Hepatocyte (in vitro differentiated cells): ENCODE results near the gene C20orf144. TPM values are rescaled to one million over a fixed set of nuclear protein-coding genes. Genes with fewer than 3 reads are reported as not detected.

ENCODE experiments used
- DNase-seq: peaks from one replicate; pipeline ENCODE4 v3.0.0-alpha.2; 2016; ENCODE audit warnings: low spot score
- H2AFZ ChIP-seq: fragments of 200-600 bp; sonication (generic); 2 replicates; pipeline ENCODE4 v1.6.0; 2016; ENCODE audit warnings: antibody characterized with exemption, mild to moderate bottlenecking
- H3K27ac ChIP-seq: fragments of 200-600 bp; sonication (generic); 2 replicates; pipeline ENCODE4 v1.5.1; 2016; ENCODE audit warnings: mild to moderate bottlenecking
- H3K27me3 ChIP-seq: fragments of 200-600 bp; sonication (generic); 2 replicates; pipeline ENCODE4 v1.6.1; 2016
- H3K36me3 ChIP-seq: fragments of 200-600 bp; sonication (generic); replicated peaks from 2 replicates; pipeline ENCODE4 v1.5.1; 2016; ENCODE audit warnings: low read depth; ENCODE audit not compliant: insufficient read depth
- H3K4me1 ChIP-seq: fragments of 200-600 bp; sonication (generic); 2 replicates; pipeline ENCODE4 v1.5.1; 2016; ENCODE audit warnings: mild to moderate bottlenecking, moderate library complexity; ENCODE audit not compliant: insufficient read depth
- H3K4me2 ChIP-seq: fragments of 200-600 bp; sonication (generic); 2 replicates; pipeline ENCODE4 v1.6.0; 2016
- H3K4me3 ChIP-seq: fragments of 200-600 bp; sonication (generic); 2 replicates; pipeline ENCODE4 v1.5.1; 2016; ENCODE audit warnings: mild to moderate bottlenecking
- H3K79me2 ChIP-seq: fragments of 200-600 bp; sonication (generic); 2 replicates; pipeline ENCODE4 v1.6.0; 2017; ENCODE audit warnings: mild to moderate bottlenecking
- H3K9me2 ChIP-seq: fragments of 200-600 bp; sonication (generic); replicated peaks from 2 replicates; pipeline ENCODE4 v1.6.0; 2017; ENCODE audit warnings: mild to moderate bottlenecking; ENCODE audit not compliant: insufficient read depth
- H3K9me3 ChIP-seq: fragments of 200-600 bp; sonication (generic); 2 replicates; pipeline ENCODE4 v1.5.1; 2016; ENCODE audit warnings: low read depth, mild to moderate bottlenecking
- H4K20me1 ChIP-seq: fragments of 200-600 bp; sonication (generic); 2 replicates; pipeline ENCODE4 v1.6.0; 2016; ENCODE audit warnings: mild to moderate bottlenecking; ENCODE audit not compliant: insufficient read depth, poor library complexity, severe bottlenecking
- CTCF ChIP-seq: fragments of 200-600 bp; sonication (generic); IDR thresholded peaks from 2 replicates; pipeline ENCODE4 v1.5.1; 2016; ENCODE audit warnings: antibody characterized with exemption, mild to moderate bottlenecking; ENCODE audit not compliant: poor library complexity
- EZH2 ChIP-seq: fragments of 200-600 bp; sonication (generic); IDR thresholded peaks from 2 replicates; pipeline ENCODE4 v1.6.1; 2016; ENCODE audit warnings: antibody characterized with exemption, mild to moderate bottlenecking, borderline replicate concordance
- EZH2phosphoT487 ChIP-seq: fragments of 200-600 bp; sonication (generic); IDR thresholded peaks from one replicate; pipeline ENCODE4 v1.6.1; 2018; ENCODE audit warnings: antibody characterized with exemption, mild to moderate bottlenecking, low read depth, moderate library complexity; ENCODE audit not compliant: unreplicated experiment, severe bottlenecking
- WGBS: methylation state at CpG from one replicate; pipeline ENCODE4 v1.1.6; 2016; ENCODE audit warnings: low lambda C conversion rate; ENCODE audit errors: missing lambda C conversion rate; 5-methylcytosine and 5-hydroxymethylcytosine counted together
- polyA plus RNA-seq: library from polyadenylated mRNA; unstranded; fragments of >200 nt; fragmentation: Nextera tagmentation; extraction: Ambion mirVana; gene quantifications from 2 replicates; pipeline ENCODE4 v1.2.1, GENCODE V29; 2016
- total RNA-seq: library from RNA; depleted of rRNA; stranded (reverse); fragments of >200 nt; gene quantifications from 2 replicates; pipeline ENCODE4 v1.2.3, GENCODE V29; 2014

The C20orf144 gene
- total and polyA plus RNA-seq, 2 experiments from 2014 or later = 0.30 to 0.46 TPM

DNA sequence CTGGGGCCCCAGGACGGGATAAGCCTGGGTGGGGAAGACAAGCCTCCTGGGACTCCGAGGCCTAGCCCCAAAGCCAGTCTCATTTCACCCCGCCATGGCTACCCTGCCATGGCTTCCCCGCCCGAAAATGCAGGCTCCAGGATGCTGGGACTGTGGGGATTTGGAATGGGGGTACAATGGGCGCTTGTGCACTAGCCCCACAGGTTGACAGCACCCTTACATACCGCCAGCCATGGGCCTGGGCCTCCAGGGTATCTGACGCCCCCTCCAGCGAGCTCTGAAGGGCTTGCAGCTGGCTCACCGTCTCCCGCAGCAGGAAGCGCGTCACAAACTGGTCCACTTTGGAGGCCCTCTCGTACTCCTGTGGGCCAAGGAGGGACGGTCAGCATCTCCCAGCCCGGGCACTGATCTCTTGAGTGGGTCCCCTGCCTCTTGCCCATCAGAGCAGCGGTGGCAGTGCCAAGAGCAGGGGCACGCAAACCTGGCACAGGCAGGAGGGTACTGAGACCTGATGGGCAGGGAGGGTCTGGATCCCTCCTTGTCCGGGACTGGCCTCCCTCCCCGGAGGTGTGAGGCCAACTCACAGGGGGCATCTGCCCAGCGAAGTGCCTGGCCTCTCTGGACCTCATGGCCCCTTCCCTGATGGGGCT is 2.0 kb upstream of the C20orf144 start:
- no peaks in the 10 kb centered on the region for H4K20me1 ChIP-seq
- TF ChIP-seq EZH2 (no peak), EZH2phosphoT487 (no peak), CTCF (no peak)
- WGBS = 98% methylated on average over 21 of the region's 21 CpGs
- H3K4me2 ChIP-seq = no peak overlapping the region
- no peak overlapping the region for H3K27ac ChIP-seq
- no peak overlapping the region for H3K4me3 ChIP-seq
- no peaks in the 10 kb centered on the region for H3K9me2 ChIP-seq
- no peak overlapping the region for H2AFZ ChIP-seq
- H3K9me3 ChIP-seq = no peaks in the 10 kb centered on the region
- DNase-seq = no peak
- H3K79me2 ChIP-seq = peaks cover 10% of the 10 kb centered on the region
- H3K36me3 ChIP-seq = no peaks in the 10 kb centered on the region
- peaks cover 16% of the 10 kb centered on the region for H3K4me1 ChIP-seq
- no peaks in the 10 kb centered on the region for H3K27me3 ChIP-seq

DNA sequence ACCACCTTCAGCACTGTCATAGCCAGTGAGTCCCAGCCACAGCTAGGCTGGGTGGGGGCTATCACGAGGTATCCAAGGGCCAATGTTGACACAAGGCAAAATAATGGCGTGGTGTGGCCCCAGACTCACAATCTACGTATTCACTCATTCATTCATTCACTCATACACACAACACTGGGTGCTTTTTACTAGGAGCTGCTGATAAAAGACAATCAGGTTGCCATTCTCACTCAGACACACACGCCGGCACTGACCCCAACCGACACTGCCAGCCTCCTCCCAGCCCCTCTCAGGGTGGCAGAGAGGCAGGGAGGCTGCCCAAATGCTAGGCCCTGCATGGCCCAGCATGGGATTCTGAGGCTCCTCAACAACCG is 1.5 kb upstream of the C20orf144 start:
- 91% methylated on average over 7 of the region's 7 CpGs for WGBS
- H2AFZ ChIP-seq = no peak overlapping the region
- H3K79me2 ChIP-seq = peaks cover 10% of the 10 kb centered on the region
- H3K4me3 ChIP-seq = no peak overlapping the region
- H3K9me3 ChIP-seq = no peaks in the 10 kb centered on the region
- no peaks in the 10 kb centered on the region for H4K20me1 ChIP-seq
- H3K36me3 ChIP-seq = no peaks in the 10 kb centered on the region
- no peaks in the 10 kb centered on the region for H3K27me3 ChIP-seq
- no peaks in the 10 kb centered on the region for H3K9me2 ChIP-seq
- no peak for DNase-seq
- TF ChIP-seq EZH2phosphoT487 (no peak), EZH2 (no peak)
- no peak overlapping the region for H3K27ac ChIP-seq
- H3K4me1 ChIP-seq = peaks cover 14% of the 10 kb centered on the region
- H3K4me2 ChIP-seq = no peak overlapping the region

- Histone ChIP-seq H3K27ac (peak overlapping the region; percentile 95), H3K4me2 (peak overlapping the region; percentile 97), H3K9me3 (no peaks in the 10 kb centered on the region), H3K4me1 (peaks cover 14% of the 10 kb centered on the region), H3K36me3 (no peaks in the 10 kb centered on the region), H3K79me2 (peaks cover 10% of the 10 kb centered on the region), H3K27me3 (no peaks in the 10 kb centered on the region), H2AFZ (peak overlapping the region; percentile 88), H3K4me3 (peak overlapping the region; percentile 88), H4K20me1 (no peaks in the 10 kb centered on the region), H3K9me2 (no peaks in the 10 kb centered on the region)
- DNase-seq = peak; percentile 96
- WGBS = 2% methylated on average over 79 of the region's 84 CpGs
- no peak for TF ChIP-seq CTCF
These were observed 1.3 kb downstream of the C20orf144 start for GRCh38 chr20:33663161-33664084.
